Anterior cingulate cortex (tissue), 58 donors: ENCODE results near the gene NLGN4Y.

Source experiments
- DNase-seq, 58 donors: peaks; one replicate each; lab custom pipeline; 2025; lab: John Stamatoyannopoulos, UW

NLGN4Y gene

DNA sequence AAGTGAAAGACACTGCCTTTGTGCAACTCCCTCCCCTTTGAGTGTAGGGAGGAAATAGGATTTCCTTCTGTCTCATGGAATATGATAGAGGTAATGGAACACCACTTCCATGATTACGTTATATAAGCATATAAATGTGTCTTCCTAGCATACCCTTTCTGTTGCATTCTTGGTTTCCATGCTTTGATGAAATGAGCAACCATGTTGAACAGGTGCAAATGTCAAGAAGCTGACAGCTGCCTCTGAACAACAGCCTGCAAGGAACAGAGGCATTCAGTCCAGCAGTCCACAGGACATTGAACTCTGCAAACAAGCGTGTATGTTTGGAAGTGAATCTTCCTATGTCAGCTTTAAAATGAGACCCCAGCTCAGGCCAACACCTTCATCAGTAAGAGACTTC is 117.5 kb downstream of the NLGN4Y start:
- no peak for DNase-seq

- no peak for DNase-seq
These were observed 120.0 kb downstream of the NLGN4Y start for GRCh38 chrY:14644157-14644952.

- DNase-seq, result no peak
These were observed 154.9 kb downstream of the NLGN4Y start for GRCh38 chrY:14679181-14679580.

- DNase-seq, result no peak
These were observed 170.2 kb downstream of the NLGN4Y start for GRCh38 chrY:14694543-14694942.

GRCh38 chrY:14708158-14708557 is 183.8 kb downstream of the NLGN4Y start:
- no peak for DNase-seq

- no peak for DNase-seq
These were observed 217.3 kb downstream of the NLGN4Y start for GRCh38 chrY:14741596-14741995.

GRCh38 chrY:14748329-14748728 is 224.0 kb downstream of the NLGN4Y start:
- peak in 1 of 58 donors; percentile 0 for DNase-seq

GRCh38 chrY:14755571-14755970 is 231.2 kb downstream of the NLGN4Y start:
- no peak for DNase-seq

GRCh38 chrY:14762903-14763302 is 238.6 kb downstream of the NLGN4Y start:
- DNase-seq, result no peak

DNA sequence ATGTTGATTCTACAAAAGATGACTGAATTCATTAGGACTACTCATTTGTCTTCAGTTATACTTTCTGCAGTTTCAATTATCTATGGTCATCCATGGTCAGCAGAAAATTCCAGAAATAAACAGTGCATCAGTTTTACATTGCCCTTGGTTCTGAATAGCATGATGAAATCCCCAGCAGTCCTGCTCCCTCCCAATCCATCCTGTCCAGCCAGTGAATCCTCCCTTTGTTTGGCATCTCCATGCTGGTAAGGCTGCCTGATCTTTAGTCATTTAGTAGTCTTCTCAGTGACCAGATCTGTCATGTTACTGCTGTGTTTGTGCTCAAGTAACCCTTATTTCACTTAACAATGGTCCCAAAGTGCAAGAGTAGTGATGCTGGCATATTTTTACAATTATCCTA is 239.3 kb downstream of the NLGN4Y start:
- DNase-seq, result peak in 6 of 58 donors; percentile 0 to 3 (median 0)

DNA sequence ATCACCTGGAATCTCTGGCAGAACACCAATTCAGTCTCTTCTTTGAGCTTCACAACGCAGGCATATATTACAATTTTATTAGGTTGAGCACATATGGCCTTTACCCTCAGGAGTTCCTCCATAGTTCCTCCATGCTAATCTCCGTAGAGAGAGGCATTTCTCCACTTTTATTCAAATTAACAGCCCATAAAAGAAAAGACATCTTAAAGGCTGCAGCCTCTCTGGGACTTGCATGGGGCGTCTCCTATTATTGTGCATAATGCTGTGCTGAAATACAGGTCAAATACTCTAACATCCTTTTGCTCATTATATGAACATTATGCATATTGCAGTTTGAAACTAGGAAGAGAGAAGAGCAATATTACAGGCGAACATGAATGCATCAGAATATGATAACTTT is 253.9 kb downstream of the NLGN4Y start:
- no peak for DNase-seq

- DNase-seq, result no peak
These were observed 268.8 kb downstream of the NLGN4Y start for GRCh38 chrY:14793104-14793503.

- DNase-seq, result no peak
These were observed 269.3 kb downstream of the NLGN4Y start for GRCh38 chrY:14793674-14794073.

- DNase-seq, result no peak
These were observed 273.7 kb downstream of the NLGN4Y start for GRCh38 chrY:14798010-14798409.

GRCh38 chrY:14801096-14801495 is 276.8 kb downstream of the NLGN4Y start:
- DNase-seq, result peak in 7 of 58 donors; percentile 0 to 6 (median 0)

DNA sequence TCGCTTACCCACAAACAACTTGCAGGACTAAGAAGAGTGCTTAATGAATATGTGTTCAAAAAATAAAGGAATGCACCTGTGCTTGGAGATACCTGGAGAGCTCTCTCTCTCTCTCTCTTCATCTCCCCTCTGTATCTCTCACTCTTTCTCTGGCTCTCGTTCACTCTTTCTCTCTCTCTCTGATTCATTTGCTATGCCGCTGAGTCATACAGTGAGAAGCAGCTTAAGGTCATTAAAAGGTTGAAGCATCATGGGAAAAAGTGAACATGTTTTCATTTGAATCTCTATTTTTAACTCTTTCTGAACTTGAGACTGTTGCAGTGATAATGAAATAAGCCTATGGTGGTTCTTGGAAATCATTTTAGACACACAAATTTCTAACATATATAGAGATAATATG is 277.8 kb downstream of the NLGN4Y start:
- DNase-seq, result no peak

DNA sequence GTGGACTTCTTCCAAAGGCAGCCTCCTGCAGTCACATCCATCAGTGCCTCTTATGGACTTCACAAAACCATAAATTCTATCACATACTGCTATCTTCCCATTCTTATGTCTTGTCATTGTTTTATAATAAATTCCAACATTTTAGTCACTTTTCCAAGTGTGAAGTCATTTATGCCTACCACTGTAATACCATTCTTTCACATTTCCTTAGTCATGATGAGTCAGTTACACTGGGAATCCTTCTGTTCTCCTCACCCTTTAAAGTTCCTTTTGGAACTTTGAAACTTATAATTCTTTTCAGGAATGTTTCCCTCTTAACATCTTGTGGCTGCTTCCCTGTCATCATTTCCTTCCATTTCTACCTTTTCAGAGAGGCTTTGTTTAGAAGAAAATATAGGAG is 279.7 kb downstream of the NLGN4Y start:
- DNase-seq, result no peak

DNA sequence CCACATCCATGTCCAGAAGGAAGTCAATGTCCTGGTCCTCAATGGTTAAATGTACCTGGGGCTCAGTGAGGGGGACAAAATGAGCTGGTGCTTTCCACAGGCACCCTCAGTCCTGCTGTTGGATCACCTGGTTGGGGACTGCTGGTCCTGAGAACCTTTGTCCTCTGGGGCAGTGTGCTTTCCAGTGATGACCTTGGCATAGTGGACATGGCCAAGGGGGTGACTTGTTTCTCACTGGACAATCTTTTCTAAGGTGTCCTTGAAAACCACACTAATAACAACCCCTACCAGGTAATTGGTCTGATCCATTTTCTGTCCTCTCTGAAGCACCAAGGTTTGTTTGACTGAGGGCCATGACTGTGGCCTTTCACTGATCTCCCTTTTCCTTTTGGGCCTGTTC is 294.1 kb downstream of the NLGN4Y start:
- DNase-seq, result no peak

- DNase-seq, result peak in 2 of 58 donors; percentile 1 to 12
These were observed 297.9 kb downstream of the NLGN4Y start for GRCh38 chrY:14822201-14822600.

GRCh38 chrY:14822906-14823305 is 298.6 kb downstream of the NLGN4Y start:
- no peak for DNase-seq

- DNase-seq, result no peak
These were observed 300.3 kb downstream of the NLGN4Y start for GRCh38 chrY:14824583-14824982.

DNA sequence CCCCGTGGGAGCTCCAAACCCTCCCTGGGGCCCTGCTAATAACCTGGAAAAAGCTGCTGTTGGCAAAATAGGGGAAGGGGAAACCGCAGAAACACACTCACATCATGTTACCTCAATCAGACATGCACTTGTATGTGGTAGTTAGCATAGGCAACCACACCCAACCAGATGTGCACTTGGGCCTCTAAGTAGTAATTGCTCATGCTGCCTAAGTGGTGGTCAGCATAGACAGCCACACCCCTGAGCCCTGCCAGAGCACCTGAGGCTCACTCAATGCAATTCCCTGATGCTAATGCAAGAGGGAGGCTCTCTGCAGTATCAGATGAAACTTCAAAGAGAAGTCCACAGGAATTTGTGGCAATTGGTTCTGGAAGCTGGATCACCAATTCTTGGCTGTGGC is 301.4 kb downstream of the NLGN4Y start:
- DNase-seq, result no peak

DNA sequence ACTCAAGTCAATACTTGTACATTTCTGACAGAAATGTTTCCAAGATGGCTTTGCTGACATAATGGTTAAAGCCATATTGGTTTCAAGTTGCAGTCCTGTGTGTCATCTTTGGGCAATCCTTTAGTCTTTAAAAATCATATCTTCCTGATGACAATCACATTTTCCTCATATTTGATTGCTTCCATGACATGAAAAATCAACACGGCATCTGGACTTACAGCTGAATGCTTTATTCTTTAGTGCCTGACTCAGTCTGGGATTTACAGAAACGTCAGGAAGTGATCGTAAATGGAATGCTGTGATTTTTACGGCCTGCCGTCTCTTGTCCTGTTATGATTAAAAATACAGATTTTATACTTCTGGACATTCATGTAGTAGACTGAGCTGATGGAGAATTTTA is 304.2 kb downstream of the NLGN4Y start:
- no peak for DNase-seq
